Skeletal muscle satellite cell (primary cell): ENCODE measurements around the gene DHH. TPM values are rescaled to one million over a fixed set of nuclear protein-coding genes. Genes with fewer than 3 reads are reported as not detected.
"Not testable (repeated sequence)": the region's sequence is repeated elsewhere in the genome, so short reads cannot be mapped to it uniquely, and the experiment has no call there.

Experiments
- H3K27me3 ChIP-seq: 2 replicates; pipeline ENCODE4 v1.7.0; 2013; ENCODE audit warnings: low read length; ENCODE audit not compliant: control insufficient read depth, insufficient read depth
- H3K36me3 ChIP-seq: 2 replicates; pipeline ENCODE4 v1.7.0; 2013; ENCODE audit warnings: mild to moderate bottlenecking, control low read depth, low read length; ENCODE audit not compliant: insufficient read depth
- H3K4me1 ChIP-seq: 2 replicates; pipeline ENCODE4 v1.7.0; 2013; ENCODE audit warnings: low read length; ENCODE audit not compliant: control insufficient read depth, insufficient read depth
- H3K4me2 ChIP-seq: 2 replicates; pipeline ENCODE4 v1.7.0; 2013; ENCODE audit warnings: mild to moderate bottlenecking, low read length
- H3K4me3 ChIP-seq: 2 replicates; pipeline ENCODE4 v1.7.0; 2013; ENCODE audit warnings: low read length
- H3K9ac ChIP-seq: 2 replicates; pipeline ENCODE4 v1.7.0; 2013; ENCODE audit warnings: mild to moderate bottlenecking, low read depth, low read length, moderate library complexity
- H3K9me3 ChIP-seq: replicated peaks from 2 replicates; pipeline ENCODE4 v1.7.0; 2013; ENCODE audit warnings: mild to moderate bottlenecking, control low read depth, low read length
- total RNA-seq: library from RNA; depleted of rRNA; stranded (reverse); fragments of >200 nt; gene quantifications from 2 replicates; pipeline ENCODE4 v1.2.3, GENCODE V29; 2012; rRNA removed

DHH gene
- total RNA-seq = 0.25 TPM in 1 of 2 replicates, not detected in the other

GRCh38 chr12:49094160-49094974 is at the start of gene DHH:
DHH (minus strand) TSS chr12:49094801; CDS start chr12:49094512, 289 bp downstream.
- peak within 1 kb of the TSS; percentile 66 for H3K4me2 ChIP-seq
- peaks cover 16% of the 10 kb centered on the region for H3K36me3 ChIP-seq
- H3K9ac ChIP-seq = no peak within 1 kb of the TSS
- H3K4me3 ChIP-seq = peak within 1 kb of the TSS; percentile 46
- no peaks in the 10 kb centered on the region for H3K9me3 ChIP-seq
- H3K4me1 ChIP-seq = peaks cover 27% of the 10 kb centered on the region
- peaks cover 32% of the 10 kb centered on the region for H3K27me3 ChIP-seq

- H3K27me3 ChIP-seq = no peaks in the 10 kb centered on the region
- H3K4me1 ChIP-seq = no peaks in the 10 kb centered on the region
- H3K9ac ChIP-seq = no peak overlapping the region
- H3K4me3 ChIP-seq = no peak overlapping the region
- H3K4me2 ChIP-seq = no peak overlapping the region
- H3K9me3 ChIP-seq = no peaks in the 10 kb centered on the region
- no peaks in the 10 kb centered on the region for H3K36me3 ChIP-seq
Measured at GRCh38 chr12:49144384-49144783, 49.8 kb upstream of the DHH start.

GRCh38 chr12:49138999-49139398 is 44.4 kb upstream of the DHH start:
- H3K9ac ChIP-seq = no peak overlapping the region
- no peaks in the 10 kb centered on the region for H3K27me3 ChIP-seq
- no peaks in the 10 kb centered on the region for H3K36me3 ChIP-seq
- no peaks in the 10 kb centered on the region for H3K4me1 ChIP-seq
- no peak overlapping the region for H3K4me2 ChIP-seq
- no peaks in the 10 kb centered on the region for H3K9me3 ChIP-seq
- no peak overlapping the region for H3K4me3 ChIP-seq

GRCh38 chr12:49138587-49138986 is 44.0 kb upstream of the DHH start:
- Histone ChIP-seq H3K4me1 (peaks cover under 1% of the 10 kb centered on the region), H3K4me3 (no peak overlapping the region), H3K27me3 (no peaks in the 10 kb centered on the region), H3K36me3 (no peaks in the 10 kb centered on the region), H3K9me3 (no peaks in the 10 kb centered on the region), H3K9ac (no peak overlapping the region), H3K4me2 (no peak overlapping the region)

GRCh38 chr12:49137476-49137875 is 42.9 kb upstream of the DHH start:
- H3K4me1 ChIP-seq = peaks cover 10% of the 10 kb centered on the region
- H3K9ac ChIP-seq = no peak overlapping the region
- no peak overlapping the region for H3K4me3 ChIP-seq
- no peaks in the 10 kb centered on the region for H3K36me3 ChIP-seq
- no peaks in the 10 kb centered on the region for H3K9me3 ChIP-seq
- H3K4me2 ChIP-seq = no peak overlapping the region
- no peaks in the 10 kb centered on the region for H3K27me3 ChIP-seq

- H3K4me3 ChIP-seq, H3K9ac ChIP-seq, H3K4me2 ChIP-seq, H3K9me3 ChIP-seq, H3K27me3 ChIP-seq, H3K36me3 ChIP-seq: not testable (repeated sequence)
- peaks cover 14% of the 10 kb centered on the region for H3K4me1 ChIP-seq
Measured at GRCh38 chr12:49136997-49137396, 42.4 kb upstream of the DHH start.

- Histone ChIP-seq H3K36me3 (peaks cover 24% of the 10 kb centered on the region), H3K4me1 (peaks cover 22% of the 10 kb centered on the region), H3K4me3 (no peak overlapping the region), H3K4me2 (peak overlapping the region; percentile 91), H3K9me3 (no peaks in the 10 kb centered on the region), H3K9ac (peak overlapping the region; percentile 98), H3K27me3 (no peaks in the 10 kb centered on the region)
Measured at GRCh38 chr12:49133590-49133989, 39.0 kb upstream of the DHH start.

GRCh38 chr12:49133014-49133413 is 38.4 kb upstream of the DHH start:
- Histone ChIP-seq H3K9ac (peak overlapping the region; percentile 98), H3K4me1 (peaks cover 22% of the 10 kb centered on the region), H3K36me3 (peaks cover 26% of the 10 kb centered on the region), H3K27me3 (no peaks in the 10 kb centered on the region), H3K9me3 (no peaks in the 10 kb centered on the region), H3K4me2 (peak overlapping the region; percentile 91), H3K4me3 (peak overlapping the region; percentile 95)

- H3K9me3 ChIP-seq = no peaks in the 10 kb centered on the region
- no peaks in the 10 kb centered on the region for H3K27me3 ChIP-seq
- H3K4me3 ChIP-seq = peak overlapping the region; percentile 95
- peak overlapping the region; percentile 98 for H3K9ac ChIP-seq
- H3K4me2 ChIP-seq = peak overlapping the region; percentile 91
- peaks cover 22% of the 10 kb centered on the region for H3K4me1 ChIP-seq
- H3K36me3 ChIP-seq = peaks cover 36% of the 10 kb centered on the region
Measured at GRCh38 chr12:49131894-49132461, 37.4 kb upstream of the DHH start.

GRCh38 chr12:49131051-49131893 is 36.7 kb upstream of the DHH start, which contains the start of gene TUBA1B:
TUBA1B (minus strand) TSS chr12:49131395; CDS start chr12:49131300, 95 bp downstream.
- H3K4me2 ChIP-seq = peak within 1 kb of the TSS; percentile 91
- H3K9me3 ChIP-seq = no peaks in the 10 kb centered on the region
- H3K4me3 ChIP-seq = peak within 1 kb of the TSS; percentile 95
- H3K4me1 ChIP-seq = peaks cover 22% of the 10 kb centered on the region
- H3K27me3 ChIP-seq = no peaks in the 10 kb centered on the region
- peak within 1 kb of the TSS; percentile 98 for H3K9ac ChIP-seq
- peaks cover 40% of the 10 kb centered on the region for H3K36me3 ChIP-seq
